Loucy (cell line): ENCODE results near the gene PMEPA1.

Source experiments
- H2AFZ ChIP-seq: fragments of 200-600 bp; sonication (generic); 2 replicates; pipeline ENCODE4 v1.6.0; 2016; ENCODE audit warnings: antibody characterized with exemption, mild to moderate bottlenecking, low read length, moderate library complexity
- H3F3A ChIP-seq: fragments of 200-600 bp; 2 replicates; pipeline ENCODE4 v1.6.0; 2016; ENCODE audit warnings: antibody characterized with exemption, low read depth, mild to moderate bottlenecking
- H3K27me3 ChIP-seq: fragments of 200-600 bp; sonication (generic); 2 replicates; pipeline ENCODE4 v1.6.1; 2014; ENCODE audit warnings: low read length, mild to moderate bottlenecking; ENCODE audit not compliant: insufficient read depth, poor library complexity, severe bottlenecking
- H3K36me3 ChIP-seq: fragments of 200-600 bp; sonication (generic); 2 replicates; pipeline ENCODE4 v1.6.1; 2016; ENCODE audit warnings: low read length; ENCODE audit not compliant: insufficient read depth
- H3K4me1 ChIP-seq: fragments of 200-600 bp; sonication (generic); 2 replicates; pipeline ENCODE4 v1.5.1; 2014; ENCODE audit warnings: low read length, mild to moderate bottlenecking; ENCODE audit not compliant: insufficient read depth, poor library complexity, severe bottlenecking
- H3K4me2 ChIP-seq: fragments of 200-600 bp; sonication (generic); 2 replicates; pipeline ENCODE4 v1.6.0; 2014; ENCODE audit warnings: antibody characterized with exemption, low read length, low read depth, mild to moderate bottlenecking; ENCODE audit not compliant: poor library complexity, severe bottlenecking
- H3K4me3 ChIP-seq: fragments of 200-600 bp; sonication (generic); 2 replicates; pipeline ENCODE4 v1.5.1; 2014; ENCODE audit warnings: low read length, mild to moderate bottlenecking, mixed read lengths; ENCODE audit not compliant: poor library complexity, severe bottlenecking
- H3K79me2 ChIP-seq: fragments of 200-600 bp; sonication (generic); 2 replicates; pipeline ENCODE4 v1.6.1; 2014; ENCODE audit warnings: low read length; ENCODE audit not compliant: insufficient read depth
- H3K9ac ChIP-seq: fragments of 200-600 bp; sonication (generic); 2 replicates; pipeline ENCODE4 v1.6.0; 2014; ENCODE audit warnings: mild to moderate bottlenecking, low read depth, low read length, moderate library complexity; ENCODE audit not compliant: poor library complexity, severe bottlenecking
- H3K9me2 ChIP-seq: fragments of 200-600 bp; sonication (generic); replicated peaks from 2 replicates; pipeline ENCODE4 v1.6.1; 2016; ENCODE audit warnings: low read depth, low read length, mixed read lengths
- H3K9me3 ChIP-seq: fragments of 200-600 bp; sonication (generic); 2 replicates; pipeline ENCODE4 v1.6.1; 2014; ENCODE audit warnings: mild to moderate bottlenecking, antibody characterized with exemption, low read length, low read depth; ENCODE audit not compliant: insufficient read depth
- H4K20me1 ChIP-seq: fragments of 200-600 bp; sonication (generic); 2 replicates; pipeline ENCODE4 v1.6.0; 2014; ENCODE audit warnings: antibody characterized with exemption, low read length, mild to moderate bottlenecking; ENCODE audit not compliant: insufficient read depth, poor library complexity, severe bottlenecking
- CTCF ChIP-seq: fragments of 200-600 bp; sonication (generic); conservative IDR thresholded peaks from 2 replicates; pipeline ENCODE4 v1.5.1; 2014; ENCODE audit warnings: mild to moderate bottlenecking, antibody characterized with exemption, low read length
- EZH2phosphoT487 ChIP-seq: fragments of 200-600 bp; IDR thresholded peaks from 2 replicates; pipeline ENCODE4 v1.6.1; 2018; ENCODE audit warnings: antibody characterized with exemption, mild to moderate bottlenecking, moderate library complexity, borderline replicate concordance

Gene PMEPA1

DNA sequence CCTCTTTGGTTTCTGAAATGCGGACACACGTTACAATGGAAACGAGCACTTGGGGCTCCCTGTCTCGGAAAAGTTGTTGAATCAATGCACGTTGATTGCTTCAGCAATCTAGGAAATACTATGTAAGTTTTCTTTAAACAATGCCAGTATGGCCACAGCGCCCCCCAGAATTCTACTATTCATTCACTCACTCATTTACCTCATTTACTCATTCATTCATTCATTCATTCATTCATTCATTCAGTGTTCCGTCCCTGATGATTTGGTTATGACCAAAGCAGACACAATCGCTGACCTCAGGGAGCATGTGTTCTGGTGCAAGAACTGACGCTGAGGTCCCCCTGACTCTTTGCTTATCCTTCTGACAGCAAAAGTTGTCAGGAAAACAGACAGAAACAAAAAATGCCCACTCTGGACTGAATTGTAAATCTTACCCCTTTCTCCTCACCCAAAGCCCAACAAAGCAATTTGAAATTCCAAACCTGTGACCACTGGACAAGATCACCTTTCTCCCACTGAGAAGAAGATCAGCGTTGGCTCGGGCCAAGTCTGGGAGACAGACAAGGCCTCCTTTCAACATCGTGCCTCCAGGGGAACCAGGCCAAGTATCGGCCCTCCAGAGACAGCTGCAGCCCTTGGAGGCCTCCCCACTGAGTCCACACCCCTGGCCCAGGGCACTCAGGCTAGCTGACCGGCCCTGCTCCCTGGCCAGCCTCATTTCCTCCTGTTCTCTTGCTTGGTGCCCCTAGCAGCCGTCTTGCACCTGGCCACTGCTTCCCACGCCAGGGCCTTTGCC lies 15.0 kb upstream of the PMEPA1 start:
- Histone ChIP-seq H3K4me3 (no peak overlapping the region), H2AFZ (no peak overlapping the region), H4K20me1 (no peaks in the 10 kb centered on the region), H3K9me3 (no peaks in the 10 kb centered on the region), H3K36me3 (no peaks in the 10 kb centered on the region), H3K4me1 (no peaks in the 10 kb centered on the region), H3K79me2 (no peaks in the 10 kb centered on the region), H3K9ac (no peak overlapping the region), H3F3A (no peaks in the 10 kb centered on the region), H3K4me2 (no peak overlapping the region), H3K9me2 (no peaks in the 10 kb centered on the region), H3K27me3 (no peaks in the 10 kb centered on the region)
- no peak for TF ChIP-seq EZH2phosphoT487
- no peak for TF ChIP-seq CTCF

GRCh38 chr20:57723816-57724215 lies 14.0 kb upstream of the PMEPA1 start:
- no peak overlapping the region for H2AFZ ChIP-seq
- no peak for TF ChIP-seq CTCF
- TF ChIP-seq EZH2phosphoT487 = no peak
- H3K36me3 ChIP-seq = no peaks in the 10 kb centered on the region
- H3K4me2 ChIP-seq = no peak overlapping the region
- no peak overlapping the region for H3K4me3 ChIP-seq
- H4K20me1 ChIP-seq = no peaks in the 10 kb centered on the region
- H3K9me3 ChIP-seq = no peaks in the 10 kb centered on the region
- H3K9me2 ChIP-seq = no peaks in the 10 kb centered on the region
- no peaks in the 10 kb centered on the region for H3K4me1 ChIP-seq
- H3K79me2 ChIP-seq = no peaks in the 10 kb centered on the region
- no peaks in the 10 kb centered on the region for H3K27me3 ChIP-seq
- no peak overlapping the region for H3K9ac ChIP-seq
- no peaks in the 10 kb centered on the region for H3F3A ChIP-seq

- Histone ChIP-seq H2AFZ (no peak overlapping the region), H3K27me3 (no peaks in the 10 kb centered on the region)
Measured at GRCh38 chr20:57719951-57720350, 10.1 kb upstream of the PMEPA1 start.

More at GRCh38 chr20:57719951-57720350, 10.1 kb upstream of the PMEPA1 start:
- H3K79me2 ChIP-seq = no peaks in the 10 kb centered on the region
- H3F3A ChIP-seq = no peaks in the 10 kb centered on the region
- H3K9me3 ChIP-seq = no peaks in the 10 kb centered on the region
- H3K36me3 ChIP-seq = no peaks in the 10 kb centered on the region
- TF ChIP-seq EZH2phosphoT487 = no peak
- TF ChIP-seq CTCF = no peak
- H3K4me3 ChIP-seq = no peak overlapping the region
- H3K4me2 ChIP-seq = no peak overlapping the region
- H3K9ac ChIP-seq = no peak overlapping the region
- no peaks in the 10 kb centered on the region for H3K4me1 ChIP-seq
- no peaks in the 10 kb centered on the region for H3K9me2 ChIP-seq
- no peaks in the 10 kb centered on the region for H4K20me1 ChIP-seq
